WTC11 (cell line): ENCODE measurements around the gene EVPLL. TPM values are rescaled to one million over a fixed set of nuclear protein-coding genes. Genes with fewer than 3 reads are reported as not detected.

Experiments used
- ATAC-seq: fragments of 200-7000 bp; cut with Tn5 transposase; 2 replicates; pipeline ENCODE4 v1.10.0; 2021; ENCODE audit warnings: mild to moderate bottlenecking, moderate library complexity
- CTCF ChIA-PET: fragments of 300-600 bp; sonication (Branson Sonifier 250); formaldehyde crosslinking; loops from one replicate; lab custom pipeline; 2021; ENCODE audit warnings: antibody characterized with exemption; lab: Charles Lee
- POLR2A ChIA-PET: fragments of 350-600 bp; sonication (Branson Sonifier 250); formaldehyde crosslinking; loops from one replicate; lab custom pipeline; 2021; ENCODE audit warnings: antibody characterized with exemption; lab: Charles Lee
- DNase-seq: peaks from one replicate; pipeline ENCODE4 v3.0.0; 2021; ENCODE audit warnings: low spot score
- H3K27ac Mint-ChIP-seq: 2 replicates; pipeline ENCODE4 v1.8.0; 2021; ENCODE audit warnings: mixed read lengths
- H3K27me3 Mint-ChIP-seq: 2 replicates; pipeline ENCODE4 v1.8.0; 2021; ENCODE audit warnings: low read depth, mild to moderate bottlenecking, moderate library complexity, mixed read lengths
- H3K36me3 Mint-ChIP-seq: 2 replicates; pipeline ENCODE4 v1.8.0; 2021; ENCODE audit warnings: mixed read lengths
- H3K4me1 Mint-ChIP-seq: 2 replicates; pipeline ENCODE4 v1.8.0; 2022; ENCODE audit warnings: mixed read lengths
- H3K4me3 Mint-ChIP-seq: 2 replicates; pipeline ENCODE4 v1.8.0; 2021; ENCODE audit warnings: mild to moderate bottlenecking, moderate library complexity, mixed read lengths
- H3K9me3 Mint-ChIP-seq: 2 replicates; pipeline ENCODE4 v1.8.0; 2021; ENCODE audit warnings: mixed read lengths
- ATF1 ChIP-seq: sonication (generic); formaldehyde crosslinking; IDR thresholded peaks from 2 replicates; pipeline ENCODE4 v1.8.1; 2023; ENCODE audit warnings: mild to moderate bottlenecking, moderate library complexity, missing genetic modification reagents
- CBFB ChIP-seq: sonication (generic); formaldehyde crosslinking; IDR thresholded peaks from 2 replicates; pipeline ENCODE4 v1.8.1; 2022; ENCODE audit warnings: mild to moderate bottlenecking, low read depth, missing genetic modification reagents
- CREB1 ChIP-seq: sonication (generic); formaldehyde crosslinking; IDR thresholded peaks from 2 replicates; pipeline ENCODE4 v1.8.0; 2023; ENCODE audit warnings: mild to moderate bottlenecking, missing genetic modification reagents
- CREM ChIP-seq: sonication (generic); formaldehyde crosslinking; IDR thresholded peaks from 2 replicates; pipeline ENCODE4 v1.8.1; 2022; ENCODE audit warnings: mild to moderate bottlenecking, missing genetic modification reagents, moderate library complexity
- ERG ChIP-seq: fragments of 250-450 bp; sonication (Bioruptor Pico); IDR thresholded peaks from 2 replicates; pipeline ENCODE4 v1.8.0; 2021; ENCODE audit warnings: mild to moderate bottlenecking
- GABPB1 ChIP-seq: sonication (generic); formaldehyde crosslinking; IDR thresholded peaks from 2 replicates; pipeline ENCODE4 v1.8.1; 2023; ENCODE audit warnings: mild to moderate bottlenecking, missing genetic modification reagents
- MAX ChIP-seq: sonication (generic); formaldehyde crosslinking; IDR thresholded peaks from 2 replicates; pipeline ENCODE4 v1.8.0; 2022; ENCODE audit warnings: mild to moderate bottlenecking, missing genetic modification reagents
- MLX ChIP-seq: sonication (generic); formaldehyde crosslinking; IDR thresholded peaks from 2 replicates; pipeline ENCODE4 v1.8.1; 2023; ENCODE audit warnings: mild to moderate bottlenecking, missing genetic modification reagents, moderate library complexity
- NFATC4 ChIP-seq: fragments of 250-450 bp; sonication (Bioruptor Pico); IDR thresholded peaks from 2 replicates; pipeline ENCODE4 v1.9.0; 2021; ENCODE audit warnings: mild to moderate bottlenecking
- NR2C2 ChIP-seq: sonication (generic); formaldehyde crosslinking; IDR thresholded peaks from 2 replicates; pipeline ENCODE4 v1.8.0; 2022; ENCODE audit warnings: mild to moderate bottlenecking, missing genetic modification reagents
- PRDM15 ChIP-seq: sonication (generic); formaldehyde crosslinking; IDR thresholded peaks from 2 replicates; pipeline ENCODE4 v1.8.0; 2022; ENCODE audit warnings: missing genetic modification reagents
- SOX15 ChIP-seq: fragments of 250-450 bp; sonication (Bioruptor Pico); IDR thresholded peaks from 2 replicates; pipeline ENCODE4 v1.9.0; 2021; ENCODE audit warnings: mild to moderate bottlenecking
- TEAD1 ChIP-seq: sonication (generic); formaldehyde crosslinking; IDR thresholded peaks from 2 replicates; pipeline ENCODE4 v1.8.0; 2022; ENCODE audit warnings: mild to moderate bottlenecking, missing genetic modification reagents
- ZSCAN18 ChIP-seq: fragments of 250-450 bp; sonication (Bioruptor Pico); IDR thresholded peaks from 2 replicates; pipeline ENCODE4 v2.1.2; 2022; ENCODE audit warnings: mild to moderate bottlenecking, moderate library complexity
- total RNA-seq: library from RNA; stranded (reverse); gene quantifications from 3 replicates; pipeline ENCODE4 v1.2.3, GENCODE V29; 2021
- TF ChIP-seq, protein P1 (sequence below): sonication (generic); formaldehyde crosslinking; IDR thresholded peaks from 2 replicates; pipeline ENCODE4 v1.8.0; 2023; ENCODE audit warnings: missing genetic modification reagents
- TF ChIP-seq, protein P2 (sequence below): sonication (generic); formaldehyde crosslinking; conservative IDR thresholded peaks from 2 replicates; pipeline ENCODE4 v1.8.1; 2022; ENCODE audit warnings: mild to moderate bottlenecking, missing genetic modification reagents
- TF ChIP-seq, protein P3 (sequence below): sonication (generic); formaldehyde crosslinking; IDR thresholded peaks from 2 replicates; pipeline ENCODE4 v1.8.0; 2022; ENCODE audit warnings: mild to moderate bottlenecking, missing genetic modification reagents

EVPLL gene
- total RNA-seq, 1 experiment from 2014 or later: not detected

DNA sequence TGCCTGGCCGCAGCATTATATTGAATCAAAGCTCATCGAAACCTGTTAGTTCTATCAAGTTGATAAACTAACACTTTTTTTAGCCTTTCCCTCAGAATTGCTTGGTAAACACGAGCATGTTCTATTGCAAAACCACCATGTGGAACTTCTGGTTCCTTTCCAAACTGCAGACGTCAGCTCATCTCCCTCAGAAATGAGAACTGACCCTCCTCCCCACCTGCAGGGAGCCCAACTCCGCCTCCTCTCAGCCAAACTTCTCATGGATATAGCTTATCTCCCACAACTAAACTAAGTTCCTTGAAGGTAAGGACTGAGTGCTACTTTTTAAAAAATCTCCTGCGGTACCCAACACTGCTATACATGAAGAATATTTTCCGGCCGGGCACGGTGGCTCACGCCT lies 21.0 kb upstream of the EVPLL start (continued):
- no peak for TF ChIP-seq ATF1
- TF ChIP-seq, protein P1, sequence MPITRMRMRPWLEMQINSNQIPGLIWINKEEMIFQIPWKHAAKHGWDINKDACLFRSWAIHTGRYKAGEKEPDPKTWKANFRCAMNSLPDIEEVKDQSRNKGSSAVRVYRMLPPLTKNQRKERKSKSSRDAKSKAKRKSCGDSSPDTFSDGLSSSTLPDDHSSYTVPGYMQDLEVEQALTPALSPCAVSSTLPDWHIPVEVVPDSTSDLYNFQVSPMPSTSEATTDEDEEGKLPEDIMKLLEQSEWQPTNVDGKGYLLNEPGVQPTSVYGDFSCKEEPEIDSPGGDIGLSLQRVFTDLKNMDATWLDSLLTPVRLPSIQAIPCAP (CRISPR knock-in tag): no peak
- TF ChIP-seq ZSCAN18 (CRISPR knock-in tag): no peak

DNA sequence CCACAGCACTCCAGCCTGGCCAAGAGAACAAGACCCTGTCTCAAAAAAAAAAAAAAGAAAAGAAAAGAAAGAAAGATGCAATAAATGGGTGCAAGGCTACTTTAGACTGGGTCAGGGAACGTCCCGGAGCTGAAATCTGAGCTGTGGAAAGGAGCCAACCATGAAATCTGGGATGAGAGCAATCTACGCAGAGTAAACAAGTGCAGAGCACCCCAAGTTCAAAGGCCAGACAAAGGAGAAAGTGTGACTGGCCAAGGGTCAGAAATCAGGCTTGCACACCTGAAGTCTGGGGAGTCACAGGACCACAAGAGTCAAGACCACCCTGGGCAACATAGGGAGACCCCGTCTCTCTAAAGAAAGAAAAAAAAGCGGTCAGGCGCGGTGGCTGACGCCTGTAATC lies 17.1 kb upstream of the EVPLL start:
- Mint-ChIP-seq H3K9me3 (no peaks in the 10 kb centered on the region), H3K27me3 (no peaks in the 10 kb centered on the region), H3K36me3 (peaks cover 19% of the 10 kb centered on the region), H3K4me3 (no peak overlapping the region), H3K27ac (no peak overlapping the region), H3K4me1 (peaks cover 12% of the 10 kb centered on the region)
- TF ChIP-seq PRDM15 (no peak), TEAD1 (CRISPR knock-in tag) (no peak), ERG (CRISPR knock-in tag) (no peak), CBFB (CRISPR knock-in tag) (no peak), GABPB1 (CRISPR knock-in tag) (no peak), MAX (CRISPR knock-in tag) (no peak), SOX15 (CRISPR knock-in tag) (no peak), CREB1 (no peak)
- DNase-seq: no peak
- CTCF ChIA-PET: no interaction called here
- POLR2A ChIA-PET: interaction anchor here (0.7 kb wide), 1 partner anchor 11 kb away, joined by 6 read pairs; no protein-coding TSS in a partner anchor
- ATAC-seq: no peak

DNA sequence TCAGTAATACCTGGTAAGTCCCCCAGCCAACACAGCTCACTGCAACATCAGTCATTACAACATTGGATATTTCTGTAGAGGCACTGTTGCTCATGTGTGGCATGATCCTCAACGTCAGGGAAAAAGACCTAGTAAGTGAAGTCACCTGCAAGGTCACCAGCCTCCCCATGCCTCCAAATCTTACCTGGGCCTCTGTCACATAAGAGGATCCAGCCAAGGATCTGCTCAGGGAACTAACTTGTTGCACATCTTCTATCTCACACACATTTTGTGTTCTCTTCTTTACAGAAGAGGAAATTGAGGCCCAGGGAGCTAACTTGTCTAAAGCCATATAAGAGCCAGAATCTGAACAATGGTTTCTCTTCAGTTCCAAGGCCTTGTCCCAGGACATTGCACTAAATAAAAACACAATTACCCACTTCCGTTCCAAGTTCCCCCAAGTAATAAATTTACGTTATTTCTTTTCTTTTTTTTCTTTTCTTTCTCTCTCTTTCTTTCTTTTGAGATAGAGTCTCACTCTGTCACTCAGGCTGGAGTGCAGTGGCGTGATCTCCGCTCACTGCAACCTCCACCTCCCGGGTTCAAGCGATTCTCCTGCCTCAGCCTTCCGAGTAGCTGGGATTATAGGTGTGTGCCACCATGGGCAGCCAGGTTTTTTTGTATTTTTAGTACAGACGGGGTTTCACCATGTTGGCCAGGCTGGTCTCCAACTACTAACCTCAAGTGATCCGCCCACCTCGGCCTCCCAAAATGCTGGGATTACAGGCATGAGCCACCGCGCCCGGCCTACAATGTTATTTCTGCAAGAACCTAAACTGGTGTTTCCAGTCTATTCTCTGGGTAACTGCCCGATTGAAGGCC lies 15.5 kb upstream of the EVPLL start:
- Mint-ChIP-seq H3K36me3 (peaks cover 8% of the 10 kb centered on the region; the same call in 1 of the 2 replicates), H3K9me3 (no peaks in the 10 kb centered on the region), H3K4me1 (peaks cover 12% of the 10 kb centered on the region), H3K4me3 (peak overlapping the region; percentile 84), H3K27ac (peak overlapping the region; percentile 19; the same call in 1 of the 2 replicates), H3K27me3 (no peaks in the 10 kb centered on the region)
- no peak for ATAC-seq
- ChIA-PET POLR2A (interaction anchor here (1.5 kb wide), 1 partner anchor 138 kb away, joined by 4 read pairs; no protein-coding TSS in a partner anchor), CTCF (interaction anchor here (0.7 to 1.3 kb wide), 6 partner anchors 17 to 134 kb away, joined by 3 to 5 read pairs (median 4); partner anchors contain the start of gene TOP3A)
- DNase-seq: no peak
- TF ChIP-seq MAX (CRISPR knock-in tag) (no peak), ZSCAN18 (CRISPR knock-in tag) (no peak), NFATC4 (no peak), CREM (CRISPR knock-in tag) (no peak), MLX (CRISPR knock-in tag) (no peak), NR2C2 (no peak)
- TF ChIP-seq, protein P2, sequence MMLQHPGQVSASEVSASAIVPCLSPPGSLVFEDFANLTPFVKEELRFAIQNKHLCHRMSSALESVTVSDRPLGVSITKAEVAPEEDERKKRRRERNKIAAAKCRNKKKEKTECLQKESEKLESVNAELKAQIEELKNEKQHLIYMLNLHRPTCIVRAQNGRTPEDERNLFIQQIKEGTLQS (CRISPR knock-in tag): no peak
- TF ChIP-seq, protein P3, sequence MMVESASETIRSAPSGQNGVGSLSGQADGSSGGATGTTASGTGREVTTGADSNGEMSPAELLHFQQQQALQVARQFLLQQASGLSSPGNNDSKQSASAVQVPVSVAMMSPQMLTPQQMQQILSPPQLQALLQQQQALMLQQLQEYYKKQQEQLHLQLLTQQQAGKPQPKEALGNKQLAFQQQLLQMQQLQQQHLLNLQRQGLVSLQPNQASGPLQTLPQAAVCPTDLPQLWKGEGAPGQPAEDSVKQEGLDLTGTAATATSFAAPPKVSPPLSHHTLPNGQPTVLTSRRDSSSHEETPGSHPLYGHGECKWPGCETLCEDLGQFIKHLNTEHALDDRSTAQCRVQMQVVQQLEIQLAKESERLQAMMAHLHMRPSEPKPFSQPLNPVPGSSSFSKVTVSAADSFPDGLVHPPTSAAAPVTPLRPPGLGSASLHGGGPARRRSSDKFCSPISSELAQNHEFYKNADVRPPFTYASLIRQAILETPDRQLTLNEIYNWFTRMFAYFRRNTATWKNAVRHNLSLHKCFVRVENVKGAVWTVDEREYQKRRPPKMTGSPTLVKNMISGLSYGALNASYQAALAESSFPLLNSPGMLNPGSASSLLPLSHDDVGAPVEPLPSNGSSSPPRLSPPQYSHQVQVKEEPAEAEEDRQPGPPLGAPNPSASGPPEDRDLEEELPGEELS (CRISPR knock-in tag): no peak
- TF ChIP-seq, protein P1 (CRISPR knock-in tag): no peak
